CD4-positive, alpha-beta T cell (primary cell): Measurements from ENCODE around the gene NUAK1. TPM values are rescaled to one million over a fixed set of nuclear protein-coding genes. Genes with fewer than 3 reads are reported as not detected.

Experiments used
- ATAC-seq: fragments of 200-7000 bp; cut with Tn5 transposase; one replicate; pipeline ENCODE4 v1.10.0; 2022; ENCODE audit warnings: mild to moderate bottlenecking; ENCODE audit not compliant: poor library complexity
- CTCF ChIA-PET: fragments of 350-600 bp; sonication (Branson Sonifier 250); formaldehyde crosslinking; loops from one replicate; lab custom pipeline; 2021; ENCODE audit warnings: antibody characterized with exemption, inconsistent platforms; lab: Charles Lee
- POLR2A ChIA-PET: fragments of 350-600 bp; sonication (Branson Sonifier 250); formaldehyde crosslinking; loops from one replicate; lab custom pipeline; 2021; ENCODE audit warnings: antibody characterized with exemption, inconsistent platforms; lab: Charles Lee
- DNase-seq, 14 experiments: peaks; one replicate each; pipeline ENCODE4 v3.0.0-alpha.2; 2013 to 2020; ENCODE audit warnings: mixed read lengths in 2 of 14
- H3K27ac ChIP-seq, 2 donors: one replicate each; pipeline versions ENCODE4 v1.5.1 to v1.7.0; 2013; ENCODE audit warnings: low read length in 2 of 2, low read depth in 1 of 2, mild to moderate bottlenecking in 1 of 2
- H3K27me3 ChIP-seq, 2 experiments: 1 replicate in 1 of 2; 2 replicates in 1 of 2; pipeline versions ENCODE4 v1.6.1 to v1.7.0; 2013; ENCODE audit warnings: low read length in 2 of 2, control low read depth in 1 of 2, mild to moderate bottlenecking in 1 of 2, moderate library complexity in 1 of 2; ENCODE audit not compliant: insufficient read depth in 2 of 2, control insufficient read depth in 1 of 2
- H3K36me3 ChIP-seq: one replicate; pipeline ENCODE4 v1.6.1; 2013; ENCODE audit warnings: low read length, control low read depth; ENCODE audit not compliant: insufficient read depth
- H3K4me1 ChIP-seq: one replicate; pipeline ENCODE4 v1.6.1; 2013; ENCODE audit warnings: low read length, control low read depth; ENCODE audit not compliant: insufficient read depth
- H3K4me3 ChIP-seq: one replicate; pipeline ENCODE4 v1.5.1; 2013; ENCODE audit warnings: mild to moderate bottlenecking, low read length, moderate library complexity
- H3K9me3 ChIP-seq, 2 experiments: 1 replicate in 1 of 2; 2 replicates in 1 of 2; pipeline versions ENCODE4 v1.6.1 to v1.7.0; 2013; ENCODE audit warnings: low read length in 2 of 2, mild to moderate bottlenecking in 2 of 2, control low read depth in 1 of 2, moderate library complexity in 1 of 2; ENCODE audit not compliant: control insufficient read depth in 1 of 2, insufficient read depth in 1 of 2
- H3K27ac Mint-ChIP-seq: one replicate; pipeline ENCODE4 v1.8.0; 2020; ENCODE audit warnings: mixed read lengths
- H3K27me3 Mint-ChIP-seq: one replicate; pipeline ENCODE4 v1.8.0; 2021; ENCODE audit warnings: mixed read lengths
- H3K36me3 Mint-ChIP-seq: one replicate; pipeline ENCODE4 v1.8.0; 2021; ENCODE audit warnings: low read depth, mixed read lengths
- H3K4me1 Mint-ChIP-seq: one replicate; pipeline ENCODE4 v1.8.0; 2021; ENCODE audit warnings: low read depth, mixed read lengths
- H3K4me3 Mint-ChIP-seq: one replicate; pipeline ENCODE4 v1.8.0; 2020; ENCODE audit warnings: mild to moderate bottlenecking, mixed read lengths
- H3K9me3 Mint-ChIP-seq: one replicate; pipeline ENCODE4 v1.8.0; 2020; ENCODE audit warnings: mixed read lengths
- intact Hi-C, 2 experiments: fragments of 100-400 bp; cut with DNase I in 1 of 2; cut with micrococcal nuclease in 1 of 2; formaldehyde crosslinking; loops; one replicate each; pipeline versions ENCODE4 v1.15.1 to v1.9.0; 2023 to 2025; cut with DNase I, micrococcal nuclease
- total RNA-seq, 174 experiments: library from RNA in 2 of 174; stranded (reverse) in 2 of 174; gene quantifications; one replicate each; pipeline ENCODE4 v1.2.3 and lab custom pipeline; 2021 to 2026
- TF ChIP-seq, protein P1 (sequence below): fragments of 200-600 bp; IDR thresholded peaks from one replicate; pipeline ENCODE4 v1.8.0; 2022; ENCODE audit warnings: antibody characterized with exemption, mild to moderate bottlenecking

Gene NUAK1
- total RNA-seq, 2 experiments from 2014 or later = 0.16 TPM; not detected in 1

- Mint-ChIP-seq H3K4me3 (no peak overlapping the region), H3K9me3 (no peaks in the 10 kb centered on the region), H3K27ac (no peak overlapping the region), H3K4me1 (no peaks in the 10 kb centered on the region), H3K27me3 (peaks cover 56% of the 10 kb centered on the region), H3K36me3 (no peaks in the 10 kb centered on the region)
- TF ChIP-seq, protein P1, sequence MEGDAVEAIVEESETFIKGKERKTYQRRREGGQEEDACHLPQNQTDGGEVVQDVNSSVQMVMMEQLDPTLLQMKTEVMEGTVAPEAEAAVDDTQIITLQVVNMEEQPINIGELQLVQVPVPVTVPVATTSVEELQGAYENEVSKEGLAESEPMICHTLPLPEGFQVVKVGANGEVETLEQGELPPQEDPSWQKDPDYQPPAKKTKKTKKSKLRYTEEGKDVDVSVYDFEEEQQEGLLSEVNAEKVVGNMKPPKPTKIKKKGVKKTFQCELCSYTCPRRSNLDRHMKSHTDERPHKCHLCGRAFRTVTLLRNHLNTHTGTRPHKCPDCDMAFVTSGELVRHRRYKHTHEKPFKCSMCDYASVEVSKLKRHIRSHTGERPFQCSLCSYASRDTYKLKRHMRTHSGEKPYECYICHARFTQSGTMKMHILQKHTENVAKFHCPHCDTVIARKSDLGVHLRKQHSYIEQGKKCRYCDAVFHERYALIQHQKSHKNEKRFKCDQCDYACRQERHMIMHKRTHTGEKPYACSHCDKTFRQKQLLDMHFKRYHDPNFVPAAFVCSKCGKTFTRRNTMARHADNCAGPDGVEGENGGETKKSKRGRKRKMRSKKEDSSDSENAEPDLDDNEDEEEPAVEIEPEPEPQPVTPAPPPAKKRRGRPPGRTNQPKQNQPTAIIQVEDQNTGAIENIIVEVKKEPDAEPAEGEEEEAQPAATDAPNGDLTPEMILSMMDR = no peak
- no peak overlapping the region for H3K27ac ChIP-seq
- no peaks in the 10 kb centered on the region for H3K9me3 ChIP-seq
- no peak for ATAC-seq
- no peaks in the 10 kb centered on the region for H3K4me1 ChIP-seq
- intact Hi-C loops = no loop called here
- H3K36me3 ChIP-seq = no peaks in the 10 kb centered on the region
- CTCF ChIA-PET = interaction anchor here (0.7 to 1.0 kb wide), 2 partner anchors 10 to 20 kb away, joined by 3 read pairs; no protein-coding TSS in a partner anchor
- peaks cover 5 to 6% of the 10 kb centered on the region in 2 experiments for H3K27me3 ChIP-seq
- no peak overlapping the region for H3K4me3 ChIP-seq
- POLR2A ChIA-PET = no interaction called here
- DNase-seq = no peak
These were observed 25.3 kb downstream of the NUAK1 start for GRCh38 chr12:106113446-106113823.

DNA sequence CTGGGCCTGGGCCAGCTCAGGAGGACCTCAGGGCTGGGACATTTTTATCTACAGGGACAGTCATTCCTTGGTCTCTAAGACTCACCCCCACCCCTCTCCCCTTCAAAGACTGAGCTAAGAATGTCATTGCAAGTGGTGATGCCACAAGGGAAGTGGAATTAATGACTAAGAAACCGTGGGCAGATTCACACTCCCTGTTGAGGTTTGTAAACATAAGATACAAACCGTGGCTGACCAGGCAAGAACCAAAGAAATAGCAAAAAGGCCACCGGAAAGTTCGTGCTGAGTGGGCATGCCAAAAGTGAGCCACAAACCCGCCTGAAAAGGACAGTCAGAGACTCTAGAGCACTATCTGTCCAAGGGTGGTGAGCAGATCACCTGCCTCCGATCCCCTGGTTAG lies 25.7 kb downstream of the NUAK1 start:
- POLR2A ChIA-PET = no interaction called here
- no peaks in the 10 kb centered on the region for H3K4me1 ChIP-seq
- H3K36me3 ChIP-seq = no peaks in the 10 kb centered on the region
- CTCF ChIA-PET = no interaction called here
- ATAC-seq = no peak
- peaks cover 52% of the 10 kb centered on the region for H3K27me3 Mint-ChIP-seq
- H3K4me3 ChIP-seq = no peak overlapping the region
- TF ChIP-seq, protein P1 = no peak
- H3K9me3 Mint-ChIP-seq = no peaks in the 10 kb centered on the region
- no peaks in the 10 kb centered on the region for H3K4me1 Mint-ChIP-seq
- H3K27ac ChIP-seq = no peak overlapping the region
- DNase-seq = peak in 1 of 14 experiments; percentile 19
- peaks cover 5 to 10% of the 10 kb centered on the region in 2 experiments for H3K27me3 ChIP-seq
- no peak overlapping the region for H3K27ac Mint-ChIP-seq
- no peak overlapping the region for H3K4me3 Mint-ChIP-seq
- H3K36me3 Mint-ChIP-seq = no peaks in the 10 kb centered on the region
- intact Hi-C loops = no loop called here
- H3K9me3 ChIP-seq = no peaks in the 10 kb centered on the region

DNA sequence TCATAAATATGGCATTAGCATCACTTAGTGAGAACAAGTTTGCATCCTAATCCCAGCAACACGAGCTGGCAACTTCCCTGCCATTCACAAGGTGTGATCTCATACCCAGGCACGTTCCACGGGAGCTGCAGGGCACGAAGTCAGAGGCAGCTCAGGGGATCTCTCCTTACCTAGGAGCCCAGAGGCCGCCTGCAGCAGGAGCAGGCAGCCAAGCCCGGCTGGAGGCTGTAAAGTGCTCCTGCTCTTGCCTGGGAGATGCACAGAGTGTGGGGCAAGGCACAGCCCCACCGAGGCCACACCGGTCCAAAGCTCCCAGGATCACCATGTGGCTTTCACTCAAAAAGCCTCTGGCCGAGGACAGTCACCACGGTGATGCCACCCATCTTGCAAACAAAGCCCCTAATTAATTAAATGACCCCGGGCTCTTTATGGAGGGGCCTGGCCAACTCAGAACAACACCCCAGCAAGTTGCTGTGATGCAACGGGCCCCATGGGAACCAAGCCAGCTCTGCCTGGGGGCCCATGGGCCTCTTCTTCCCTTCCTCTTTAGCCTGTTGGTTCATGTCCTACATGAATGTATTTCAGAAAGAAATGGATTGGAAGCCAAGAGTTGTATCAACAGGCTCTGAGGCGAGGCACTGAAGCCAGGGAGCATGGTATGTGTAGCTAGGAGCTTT lies 26.5 kb downstream of the NUAK1 start:
- no peaks in the 10 kb centered on the region for H3K9me3 Mint-ChIP-seq
- CTCF ChIA-PET = no interaction called here
- H3K27ac ChIP-seq = no peak overlapping the region
- H3K27me3 ChIP-seq = peaks cover 9 to 16% of the 10 kb centered on the region in 2 experiments
- no peak for ATAC-seq
- H3K4me1 ChIP-seq = no peaks in the 10 kb centered on the region
- H3K36me3 ChIP-seq = no peaks in the 10 kb centered on the region
- no peak for DNase-seq
- no peaks in the 10 kb centered on the region for H3K9me3 ChIP-seq
- H3K4me1 Mint-ChIP-seq = no peaks in the 10 kb centered on the region
- H3K4me3 ChIP-seq = no peak overlapping the region
- no peak overlapping the region for H3K4me3 Mint-ChIP-seq
- H3K36me3 Mint-ChIP-seq = no peaks in the 10 kb centered on the region
- no peak overlapping the region for H3K27ac Mint-ChIP-seq
- TF ChIP-seq, protein P1 = no peak
- intact Hi-C loops = no loop called here
- POLR2A ChIA-PET = no interaction called here
- peaks cover 52% of the 10 kb centered on the region for H3K27me3 Mint-ChIP-seq
